Measurements from ENCODE around the gene GSAP. TPM values are rescaled to one million over a fixed set of nuclear protein-coding genes. Genes with fewer than 3 reads are reported as not detected.

Gene GSAP
- total RNA-seq, 2 experiments from 2014 or later: 0.55 TPM; not detected in 1

- Histone ChIP-seq H3K9me3 (ENCODE audit: low read length) (no peaks in the 10 kb centered on the region), H3K4me2 (ENCODE audit: low read length) (no peak overlapping the region), H3K36me3 (ENCODE audit: insufficient read depth, low read length) (no peaks in the 10 kb centered on the region), H3K27ac (ENCODE audit: low read depth, low read length, poor library complexity, severe bottlenecking) (no peak overlapping the region), H3K79me2 (ENCODE audit: insufficient read depth, low read depth, low read length) (no peaks in the 10 kb centered on the region), H3K4me1 (ENCODE audit: insufficient read depth, low read length, poor library complexity, severe bottlenecking) (no peaks in the 10 kb centered on the region), H3K4me3 (ENCODE audit: low read depth, low read length, poor library complexity, severe bottlenecking) (no peak overlapping the region), H3K9me2 (ENCODE audit: insufficient read depth, low read length) (no peaks in the 10 kb centered on the region), H2AFZ (ENCODE audit: low read length) (no peak overlapping the region), H4K20me1 (ENCODE audit: insufficient read depth, low read length) (no peaks in the 10 kb centered on the region)
- TF ChIP-seq, protein P1, sequence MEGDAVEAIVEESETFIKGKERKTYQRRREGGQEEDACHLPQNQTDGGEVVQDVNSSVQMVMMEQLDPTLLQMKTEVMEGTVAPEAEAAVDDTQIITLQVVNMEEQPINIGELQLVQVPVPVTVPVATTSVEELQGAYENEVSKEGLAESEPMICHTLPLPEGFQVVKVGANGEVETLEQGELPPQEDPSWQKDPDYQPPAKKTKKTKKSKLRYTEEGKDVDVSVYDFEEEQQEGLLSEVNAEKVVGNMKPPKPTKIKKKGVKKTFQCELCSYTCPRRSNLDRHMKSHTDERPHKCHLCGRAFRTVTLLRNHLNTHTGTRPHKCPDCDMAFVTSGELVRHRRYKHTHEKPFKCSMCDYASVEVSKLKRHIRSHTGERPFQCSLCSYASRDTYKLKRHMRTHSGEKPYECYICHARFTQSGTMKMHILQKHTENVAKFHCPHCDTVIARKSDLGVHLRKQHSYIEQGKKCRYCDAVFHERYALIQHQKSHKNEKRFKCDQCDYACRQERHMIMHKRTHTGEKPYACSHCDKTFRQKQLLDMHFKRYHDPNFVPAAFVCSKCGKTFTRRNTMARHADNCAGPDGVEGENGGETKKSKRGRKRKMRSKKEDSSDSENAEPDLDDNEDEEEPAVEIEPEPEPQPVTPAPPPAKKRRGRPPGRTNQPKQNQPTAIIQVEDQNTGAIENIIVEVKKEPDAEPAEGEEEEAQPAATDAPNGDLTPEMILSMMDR (conservative IDR thresholded peaks at IDR 0.05; ENCODE audit: low read length): no peak
- no peak for TF ChIP-seq EZH2phosphoT487 (IDR thresholded peaks at IDR 0.05; ENCODE audit: borderline replicate concordance, low read depth, low read length)
- intact Hi-C loops (cut with micrococcal nuclease; ENCODE audit: unreplicated experiment): no loop called here
- CTCF ChIA-PET (ENCODE audit: unreplicated experiment): interaction anchor here (0.6 kb wide), 1 partner anchor 625 kb away, joined by 3 read pairs; no protein-coding TSS in a partner anchor
- DNase-seq (ENCODE audit: low spot score): no peak
- POLR2A ChIA-PET: no interaction called here
- no TSS peak for BruUV-seq (replicated peaks)
Observed at GRCh38 chr7:77360969-77361368, 55.2 kb downstream of the GSAP start.

GRCh38 chr7:77360104-77360503, 56.0 kb downstream of the GSAP start:
- no peak for DNase-seq (ENCODE audit: low spot score)
- Histone ChIP-seq H3K4me1 (ENCODE audit: insufficient read depth, low read length, poor library complexity, severe bottlenecking) (no peaks in the 10 kb centered on the region), H3K4me2 (ENCODE audit: low read length) (no peak overlapping the region), H3K4me3 (ENCODE audit: low read depth, low read length, poor library complexity, severe bottlenecking) (no peak overlapping the region), H3K36me3 (ENCODE audit: insufficient read depth, low read length) (no peaks in the 10 kb centered on the region), H2AFZ (ENCODE audit: low read length) (no peak overlapping the region), H3K9me2 (ENCODE audit: insufficient read depth, low read length) (no peaks in the 10 kb centered on the region), H3K79me2 (ENCODE audit: insufficient read depth, low read depth, low read length) (no peaks in the 10 kb centered on the region), H4K20me1 (ENCODE audit: insufficient read depth, low read length) (no peaks in the 10 kb centered on the region), H3K27ac (ENCODE audit: low read depth, low read length, poor library complexity, severe bottlenecking) (no peak overlapping the region), H3K9me3 (ENCODE audit: low read length) (no peaks in the 10 kb centered on the region)
- intact Hi-C loops (cut with micrococcal nuclease; ENCODE audit: unreplicated experiment): no loop called here
- TF ChIP-seq, protein P1 (conservative IDR thresholded peaks at IDR 0.05; ENCODE audit: low read length): no peak
- TF ChIP-seq EZH2phosphoT487 (IDR thresholded peaks at IDR 0.05; ENCODE audit: borderline replicate concordance, low read depth, low read length): no peak
- POLR2A ChIA-PET: no interaction called here
- BruUV-seq (replicated peaks): no TSS peak
- CTCF ChIA-PET (ENCODE audit: unreplicated experiment): no interaction called here

DNA sequence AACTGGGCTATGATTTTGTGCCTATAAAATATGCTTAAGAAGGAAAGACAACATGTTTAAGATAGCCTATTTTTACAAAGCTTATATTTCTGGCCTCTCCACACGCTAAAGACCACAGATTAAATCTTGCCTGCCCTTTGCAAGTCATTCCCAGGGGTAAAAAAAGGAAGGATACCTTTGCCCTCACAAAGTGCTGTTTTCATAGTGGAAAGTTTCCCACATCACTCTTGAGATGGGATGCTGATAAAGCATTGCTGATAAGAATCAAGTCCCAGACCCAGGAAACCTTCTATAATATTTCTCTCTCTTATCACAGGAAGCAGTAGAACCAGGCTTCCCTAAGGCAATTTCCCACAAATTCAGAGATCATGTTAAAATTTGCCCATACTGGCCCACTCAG, 56.5 kb downstream of the GSAP start:
- Histone ChIP-seq H3K4me2 (ENCODE audit: low read length) (no peak overlapping the region), H3K4me1 (ENCODE audit: insufficient read depth, low read length, poor library complexity, severe bottlenecking) (no peaks in the 10 kb centered on the region), H2AFZ (ENCODE audit: low read length) (no peak overlapping the region), H4K20me1 (ENCODE audit: insufficient read depth, low read length) (no peaks in the 10 kb centered on the region), H3K9me3 (ENCODE audit: low read length) (no peaks in the 10 kb centered on the region), H3K9me2 (ENCODE audit: insufficient read depth, low read length) (no peaks in the 10 kb centered on the region), H3K4me3 (ENCODE audit: low read depth, low read length, poor library complexity, severe bottlenecking) (no peak overlapping the region), H3K36me3 (ENCODE audit: insufficient read depth, low read length) (no peaks in the 10 kb centered on the region), H3K79me2 (ENCODE audit: insufficient read depth, low read depth, low read length) (no peaks in the 10 kb centered on the region), H3K27ac (ENCODE audit: low read depth, low read length, poor library complexity, severe bottlenecking) (no peak overlapping the region)
- no peak for TF ChIP-seq EZH2phosphoT487 (IDR thresholded peaks at IDR 0.05; ENCODE audit: borderline replicate concordance, low read depth, low read length)
- TF ChIP-seq, protein P1 (conservative IDR thresholded peaks at IDR 0.05; ENCODE audit: low read length): no peak
- no peak for DNase-seq (ENCODE audit: low spot score)
- BruUV-seq (replicated peaks): no TSS peak
- POLR2A ChIA-PET: interaction anchor here (0.9 kb wide), 1 partner anchor 15 kb away, joined by 4 read pairs; no protein-coding TSS in a partner anchor
- CTCF ChIA-PET (ENCODE audit: unreplicated experiment): no interaction called here
- intact Hi-C loops (cut with micrococcal nuclease; ENCODE audit: unreplicated experiment): no loop called here

All from OCI-LY7 (cell line).